Spleen (tissue), 11 donors: ENCODE results near the gene EFCAB13. TPM values are rescaled to one million over a fixed set of nuclear protein-coding genes. Genes with fewer than 3 reads are reported as not detected.

Experiments used
- DNase-seq: peaks from one replicate; pipeline ENCODE4 v3.0.0-alpha.2; 2020
- H3K27ac ChIP-seq, 8 donors: fragments of 200-600 bp; sonication (generic) in 7 of 8; 1 replicate in 4 of 8; 2 replicates in 4 of 8; pipeline versions ENCODE4 v1.5.0 to v1.8.0; 2016 to 2021; ENCODE audit warnings: inconsistent platforms in 4 of 8, mild to moderate bottlenecking in 4 of 8, moderate library complexity in 1 of 8
- H3K27me3 ChIP-seq, 7 donors: fragments of 200-600 bp; sonication (generic) in 6 of 7; replicated peaks in 1 of 7; 1 replicate in 4 of 7; 2 replicates in 3 of 7; pipeline versions ENCODE4 v1.5.0 to v1.8.0; 2016 to 2021; ENCODE audit warnings: inconsistent platforms in 3 of 7, mild to moderate bottlenecking in 1 of 7
- H3K36me3 ChIP-seq, 6 donors: fragments of 200-600 bp; sonication (generic) in 5 of 6; 1 replicate in 4 of 6; 2 replicates in 2 of 6; pipeline versions ENCODE4 v1.5.0 to v1.8.0; 2016 to 2021; ENCODE audit warnings: inconsistent platforms in 2 of 6
- H3K4me1 ChIP-seq, 6 donors: fragments of 200-600 bp; sonication (generic) in 5 of 6; 1 replicate in 3 of 6; 2 replicates in 3 of 6; pipeline versions ENCODE4 v1.5.0 to v1.8.0; 2016 to 2021; ENCODE audit warnings: inconsistent platforms in 3 of 6
- H3K4me3 ChIP-seq, 8 donors: fragments of 200-600 bp; sonication (generic) in 7 of 8; 1 replicate in 4 of 8; 2 replicates in 4 of 8; pipeline versions ENCODE4 v1.5.0 to v1.8.0; 2016 to 2021; ENCODE audit warnings: inconsistent platforms in 4 of 8, mild to moderate bottlenecking in 4 of 8, moderate library complexity in 2 of 8
- H3K9me3 ChIP-seq, 8 donors: fragments of 200-600 bp; sonication (generic) in 7 of 8; 1 replicate in 4 of 8; 2 replicates in 4 of 8; pipeline versions ENCODE4 v1.5.0 to v1.8.0; 2016 to 2021; ENCODE audit warnings: inconsistent platforms in 4 of 8
- POLR2A ChIP-seq, 3 donors: fragments of 450-650 bp; IDR thresholded peaks; one replicate each; pipeline ENCODE4 v1.5.1; 2017; ENCODE audit warnings: antibody characterized with exemption in 3 of 3, mild to moderate bottlenecking in 1 of 3
- POLR2AphosphoS5 ChIP-seq, 3 donors: sonication (generic); formaldehyde crosslinking; IDR thresholded peaks; one replicate each; pipeline ENCODE4 v1.5.1; 2017; ENCODE audit warnings: antibody characterized with exemption in 3 of 3
- WGBS, 5 donors: extraction: QIAGEN DNeasy Blood & Tissue Kit in 3 of 5; methylation state at CpG; one replicate each; pipeline versions ENCODE4 v1.1.5 to v1.1.7; 2013 to 2018; 5-methylcytosine and 5-hydroxymethylcytosine counted together
- intact Hi-C: fragments of 100-400 bp; cut with DNase I; formaldehyde crosslinking; loops from one replicate; pipeline ENCODE4 v1.15.0; 2023; ENCODE audit warnings: low total_unique reads
- polyA plus RNA-seq, 3 donors: library from polyadenylated mRNA; stranded (reverse); fragments of 200-250 nt; gene quantifications; one replicate each; pipeline ENCODE4 v1.2.1, GENCODE V29; 2013
- total RNA-seq, 7 donors: library from RNA; depleted of rRNA in 3 of 7; stranded (reverse); fragments of >200 nt in 3 of 7; fragmentation: NEBNext Ultra II Directional in 4 of 7; extraction: Animal tissue kit (Norgen Biotek cat#: 25700) in 4 of 7; gene quantifications; one replicate each; pipeline versions ENCODE4 v1.1.0 to v1.2.1, GENCODE V29; 2016 to 2021
- TF ChIP-seq, protein P1 (sequence below), 11 experiments: fragments of 200-600 bp in 7 of 11; fragments of 450-650 bp in 4 of 11; sonication (generic) in 4 of 11; IDR thresholded peaks in 8 of 11; conservative IDR thresholded peaks in 3 of 11; 1 replicate in 7 of 11; 2 replicates in 4 of 11; pipeline versions ENCODE4 v1.4.0 to v1.8.0; 2016 to 2021; ENCODE audit warnings: antibody characterized with exemption in 11 of 11, inconsistent platforms in 4 of 11, mild to moderate bottlenecking in 1 of 11
- donor health status: healthy with polysubstance abuse.
- donor health status: DM: no; HTN: no; CAD: no; lungs with moderate emphysema.
- donor health status: DM: no; HTN: no; CAD: no.
- donor health status: Bipolar disorder and iron deficiency.
- donor health status: healthy.
- donor health status: DM: no; HTN: no; CAD: no.
- donor health status: DM: yes; HTN: yes; CAD: no.

Gene EFCAB13
- total and polyA plus RNA-seq, 10 donors = 1.4 to 18.6 (median 12.4) TPM

DNA sequence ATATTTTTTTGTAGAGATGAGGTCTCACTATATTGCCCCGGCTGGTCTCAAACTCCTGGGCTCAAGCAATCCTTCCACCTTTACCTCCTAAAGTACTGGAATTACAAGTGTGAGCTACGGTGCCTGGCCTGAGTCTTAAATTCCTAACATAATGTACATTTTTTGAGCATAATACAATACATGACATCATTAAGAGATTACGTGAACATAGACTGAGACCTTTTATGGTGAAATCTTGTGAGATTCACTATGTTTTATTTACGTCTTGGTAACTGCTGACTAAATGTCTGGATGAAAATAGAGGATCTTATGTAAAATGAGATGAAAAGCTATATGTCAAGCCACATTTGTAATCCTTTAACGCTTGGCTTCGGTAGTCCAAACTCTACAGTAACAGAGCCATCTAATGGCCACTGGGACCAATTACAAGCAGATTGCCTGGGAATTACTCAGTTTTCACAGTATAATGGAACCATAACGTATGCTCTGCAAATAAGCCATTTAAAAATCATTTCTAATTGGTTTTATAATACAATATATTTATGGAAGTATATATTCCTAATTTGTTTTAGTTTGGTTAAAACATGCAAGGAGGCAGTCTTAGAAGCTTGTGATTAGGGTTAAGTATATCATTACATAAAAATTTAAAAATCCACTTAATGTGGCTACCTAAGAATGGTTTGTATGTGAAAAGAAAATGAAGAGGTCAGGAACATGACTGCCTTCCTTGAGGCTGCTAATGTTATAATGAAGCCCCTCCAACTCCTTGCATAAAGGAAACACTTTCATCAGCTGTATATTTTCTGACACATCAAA is 8.1 kb upstream of the EFCAB13 start:
- Histone ChIP-seq H3K27me3 (no peaks in the 10 kb centered on the region), H3K4me1 (peaks cover 0 to 14% (median 8%) of the 10 kb centered on the region in 6 donors), H3K27ac (no peak overlapping the region), H3K4me3 (no peak overlapping the region), H3K36me3 (no peaks in the 10 kb centered on the region), H3K9me3 (peaks cover 0 to under 1% (median 0%) of the 10 kb centered on the region in 8 donors)
- 33 to 41% (median 35%) methylated on average over 7 of the region's 7 CpGs for WGBS, 5 donors
- intact Hi-C loops = loop anchor here (5.0 kb wide), 1 partner anchor 83 kb away; no protein-coding TSS in a partner anchor
- TF ChIP-seq, protein P1, sequence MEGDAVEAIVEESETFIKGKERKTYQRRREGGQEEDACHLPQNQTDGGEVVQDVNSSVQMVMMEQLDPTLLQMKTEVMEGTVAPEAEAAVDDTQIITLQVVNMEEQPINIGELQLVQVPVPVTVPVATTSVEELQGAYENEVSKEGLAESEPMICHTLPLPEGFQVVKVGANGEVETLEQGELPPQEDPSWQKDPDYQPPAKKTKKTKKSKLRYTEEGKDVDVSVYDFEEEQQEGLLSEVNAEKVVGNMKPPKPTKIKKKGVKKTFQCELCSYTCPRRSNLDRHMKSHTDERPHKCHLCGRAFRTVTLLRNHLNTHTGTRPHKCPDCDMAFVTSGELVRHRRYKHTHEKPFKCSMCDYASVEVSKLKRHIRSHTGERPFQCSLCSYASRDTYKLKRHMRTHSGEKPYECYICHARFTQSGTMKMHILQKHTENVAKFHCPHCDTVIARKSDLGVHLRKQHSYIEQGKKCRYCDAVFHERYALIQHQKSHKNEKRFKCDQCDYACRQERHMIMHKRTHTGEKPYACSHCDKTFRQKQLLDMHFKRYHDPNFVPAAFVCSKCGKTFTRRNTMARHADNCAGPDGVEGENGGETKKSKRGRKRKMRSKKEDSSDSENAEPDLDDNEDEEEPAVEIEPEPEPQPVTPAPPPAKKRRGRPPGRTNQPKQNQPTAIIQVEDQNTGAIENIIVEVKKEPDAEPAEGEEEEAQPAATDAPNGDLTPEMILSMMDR (IDR thresholded peaks at IDR 0.05 in 8 of 11, conservative IDR thresholded peaks at IDR 0.05 in 3 of 11) = peak; percentile 67 to 89 (median 84)
- TF ChIP-seq POLR2A (IDR thresholded peaks at IDR 0.05) = no peak
- DNase-seq = no peak

DNA sequence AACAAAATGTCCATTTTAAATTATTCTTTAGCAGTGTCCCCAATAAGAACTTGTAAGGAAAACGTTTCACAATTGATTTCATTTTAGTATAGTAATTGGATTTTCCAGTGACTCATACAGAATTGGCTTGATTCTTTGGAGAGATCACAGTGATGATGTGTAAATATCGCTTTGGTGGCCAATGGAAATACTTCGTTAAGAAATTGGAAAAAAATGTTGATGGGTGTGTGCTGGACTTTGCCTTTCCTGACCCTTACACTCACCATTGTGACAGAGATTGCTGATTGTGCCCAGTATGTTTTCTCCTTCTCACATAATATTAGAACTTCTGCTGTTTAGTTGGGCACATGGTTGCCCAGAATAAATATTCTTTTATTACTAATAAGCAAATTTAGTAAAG is 7.4 kb upstream of the EFCAB13 start:
- Histone ChIP-seq H3K36me3 (no peaks in the 10 kb centered on the region), H3K9me3 (peaks cover 0 to 4% (median 0%) of the 10 kb centered on the region in 8 donors), H3K4me3 (no peak overlapping the region), H3K4me1 (peaks cover 0 to 14% (median 8%) of the 10 kb centered on the region in 6 donors), H3K27me3 (no peaks in the 10 kb centered on the region), H3K27ac (no peak overlapping the region)
- WGBS, 5 donors = 49 to 57% (median 52%) methylated on average over 3 of the region's 3 CpGs
- no peak for DNase-seq
- TF ChIP-seq POLR2AphosphoS5 (IDR thresholded peaks at IDR 0.05) (no peak), POLR2A (IDR thresholded peaks at IDR 0.05) (no peak)
- TF ChIP-seq, protein P1 (IDR thresholded peaks at IDR 0.05 in 8 of 11, conservative IDR thresholded peaks at IDR 0.05 in 3 of 11) = no peak
- intact Hi-C loops = loop anchor here (5.0 kb wide), 1 partner anchor 84 kb away; no protein-coding TSS in a partner anchor

DNA sequence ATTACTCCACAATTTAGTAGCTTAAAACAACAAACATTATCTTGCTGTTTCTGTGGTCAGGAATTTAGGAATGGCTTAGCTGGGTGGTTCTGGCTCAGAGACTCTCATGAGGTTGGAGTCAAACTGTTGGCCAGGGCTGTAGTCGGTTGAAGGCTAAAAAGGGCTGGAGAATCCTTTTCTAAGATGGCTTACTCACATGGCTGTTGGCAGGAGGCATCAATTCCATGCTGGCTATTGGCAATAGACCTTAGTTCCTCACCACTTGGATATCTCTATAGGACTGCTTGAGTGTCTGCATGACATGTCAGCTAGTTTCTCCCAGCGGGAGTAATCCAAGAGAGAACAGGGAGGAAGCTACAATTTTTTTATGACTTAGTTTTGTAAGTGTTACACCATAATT is 6.6 kb upstream of the EFCAB13 start:
- WGBS, 5 donors = 65 to 87% (median 86%) methylated on average over 2 of the region's 2 CpGs
- Histone ChIP-seq H3K27ac (no peak overlapping the region), H3K4me1 (peaks cover 0 to 14% (median 8%) of the 10 kb centered on the region in 6 donors), H3K4me3 (no peak overlapping the region), H3K27me3 (no peaks in the 10 kb centered on the region), H3K36me3 (no peaks in the 10 kb centered on the region), H3K9me3 (peaks cover 0 to 4% (median 0%) of the 10 kb centered on the region in 8 donors)
- TF ChIP-seq, protein P1 (IDR thresholded peaks at IDR 0.05 in 8 of 11, conservative IDR thresholded peaks at IDR 0.05 in 3 of 11) = no peak
- TF ChIP-seq POLR2AphosphoS5 (IDR thresholded peaks at IDR 0.05) = no peak
- TF ChIP-seq POLR2A (IDR thresholded peaks at IDR 0.05) = no peak
- intact Hi-C loops = loop anchor here (5.0 kb wide), 1 partner anchor 85 kb away; no protein-coding TSS in a partner anchor
- no peak for DNase-seq
